ENCODE results near the gene CLEC18B.
"Not testable (repeated sequence)": the region's sequence is repeated elsewhere in the genome, so short reads cannot be mapped to it uniquely, and the experiment has no call there.

CLEC18B gene

GRCh38 chr16:74420612-74421481 is at the start of gene CLEC18B:
Gene CLEC18B, minus strand, starts transcription at chr16:74421478. Its CDS starts 208 bp downstream, at chr16:74421270.
- DNase-seq (ENCODE audit: extremely low read depth in 1 of 2, low read depth in 1 of 2) = not testable (repeated sequence)

- no peak for DNase-seq (ENCODE audit: extremely low read depth in 1 of 2, low read depth in 1 of 2)
Observed at GRCh38 chr16:74469946-74470478, 48.7 kb upstream of the CLEC18B start.

GRCh38 chr16:74468807-74469525 is 47.7 kb upstream of the CLEC18B start:
- no peak for DNase-seq (ENCODE audit: extremely low read depth in 1 of 2, low read depth in 1 of 2)

- no peak for DNase-seq (ENCODE audit: extremely low read depth in 1 of 2, low read depth in 1 of 2)
Observed at GRCh38 chr16:74466872-74467271, 45.6 kb upstream of the CLEC18B start.

GRCh38 chr16:74465851-74466685 is 44.8 kb upstream of the CLEC18B start:
- no peak for DNase-seq (ENCODE audit: extremely low read depth in 1 of 2, low read depth in 1 of 2)

- no peak for DNase-seq (ENCODE audit: extremely low read depth in 1 of 2, low read depth in 1 of 2)
Observed at GRCh38 chr16:74465281-74465680, 44.0 kb upstream of the CLEC18B start.

- no peak for DNase-seq (ENCODE audit: extremely low read depth in 1 of 2, low read depth in 1 of 2)
Observed at GRCh38 chr16:74463888-74464287, 42.6 kb upstream of the CLEC18B start.

- DNase-seq (ENCODE audit: extremely low read depth in 1 of 2, low read depth in 1 of 2) = no peak
Observed at GRCh38 chr16:74462361-74462760, 41.1 kb upstream of the CLEC18B start.

- DNase-seq (ENCODE audit: extremely low read depth in 1 of 2, low read depth in 1 of 2) = no peak
Observed at GRCh38 chr16:74461826-74462225, 40.5 kb upstream of the CLEC18B start.

- no peak for DNase-seq (ENCODE audit: extremely low read depth in 1 of 2, low read depth in 1 of 2)
Observed at GRCh38 chr16:74460542-74460941, 39.3 kb upstream of the CLEC18B start.

- no peak for DNase-seq (ENCODE audit: extremely low read depth in 1 of 2, low read depth in 1 of 2)
Observed at GRCh38 chr16:74456290-74456625, 35.0 kb upstream of the CLEC18B start.

- DNase-seq (ENCODE audit: extremely low read depth in 1 of 2, low read depth in 1 of 2) = no peak
Observed at GRCh38 chr16:74455619-74456289, 34.5 kb upstream of the CLEC18B start.

- DNase-seq (ENCODE audit: extremely low read depth in 1 of 2, low read depth in 1 of 2) = no peak
Observed at GRCh38 chr16:74455213-74455612, 33.9 kb upstream of the CLEC18B start.

GRCh38 chr16:74451951-74452758 is 30.9 kb upstream of the CLEC18B start:
- no peak for DNase-seq (ENCODE audit: extremely low read depth in 1 of 2, low read depth in 1 of 2)

- no peak for DNase-seq (ENCODE audit: extremely low read depth in 1 of 2, low read depth in 1 of 2)
Observed at GRCh38 chr16:74450967-74451760, 29.9 kb upstream of the CLEC18B start.

GRCh38 chr16:74450236-74450635 is 29.0 kb upstream of the CLEC18B start:
- no peak for DNase-seq (ENCODE audit: extremely low read depth in 1 of 2, low read depth in 1 of 2)

- DNase-seq (ENCODE audit: extremely low read depth in 1 of 2, low read depth in 1 of 2) = no peak
Observed at GRCh38 chr16:74449470-74449869, 28.2 kb upstream of the CLEC18B start.

GRCh38 chr16:74448990-74449389 is 27.7 kb upstream of the CLEC18B start:
- no peak for DNase-seq (ENCODE audit: extremely low read depth in 1 of 2, low read depth in 1 of 2)

- DNase-seq (ENCODE audit: extremely low read depth in 1 of 2, low read depth in 1 of 2) = no peak
Observed at GRCh38 chr16:74447578-74447977, 26.3 kb upstream of the CLEC18B start.
